Astrocyte (in vitro differentiated cells and primary cell): ENCODE results near the gene HYDIN. TPM values are rescaled to one million over a fixed set of nuclear protein-coding genes. Genes with fewer than 3 reads are reported as not detected.

Experiments
- DNase-seq: peaks from one replicate; pipeline ENCODE4 v3.0.0-alpha.2; 2010; ENCODE audit warnings: low read depth
- FAIRE-seq: peaks from 2 replicates; lab custom pipeline; 2011; peaks lifted over from hg19 to GRCh38; lab: Jason Lieb, UNC
- H2AFZ ChIP-seq: 2 replicates; pipeline ENCODE4 v1.6.0; 2012; ENCODE audit warnings: low read depth, low read length, inconsistent platforms
- H3K27ac ChIP-seq: 2 replicates; pipeline ENCODE4 v1.5.1; 2011; ENCODE audit warnings: low read depth, low read length, inconsistent platforms
- H3K27me3 ChIP-seq: 2 replicates; pipeline ENCODE4 v1.6.0; 2011; ENCODE audit warnings: low read length, inconsistent platforms; ENCODE audit not compliant: insufficient read depth
- H3K36me3 ChIP-seq: 2 replicates; pipeline ENCODE4 v1.5.1; 2011; ENCODE audit warnings: low read length, inconsistent platforms; ENCODE audit not compliant: insufficient read depth
- H3K4me1 ChIP-seq: 2 replicates; pipeline ENCODE4 v1.5.1; 2011; ENCODE audit warnings: low read length, inconsistent platforms; ENCODE audit not compliant: insufficient read depth
- H3K4me2 ChIP-seq: 2 replicates; pipeline ENCODE4 v1.6.0; 2012; ENCODE audit warnings: low read length, inconsistent platforms
- H3K4me3 ChIP-seq: 2 replicates; pipeline ENCODE4 v1.5.1; 2011; ENCODE audit warnings: low read depth, mild to moderate bottlenecking, low read length, inconsistent platforms; ENCODE audit not compliant: insufficient read depth
- H3K79me2 ChIP-seq: 2 replicates; pipeline ENCODE4 v1.6.0; 2012; ENCODE audit warnings: mild to moderate bottlenecking, low read length, inconsistent platforms; ENCODE audit not compliant: insufficient read depth
- H3K9ac ChIP-seq: 2 replicates; pipeline ENCODE4 v1.6.0; 2012; ENCODE audit warnings: mild to moderate bottlenecking, low read length, inconsistent platforms
- H3K9me3 ChIP-seq: 2 replicates; pipeline ENCODE4 v1.5.1; 2012; ENCODE audit warnings: low read depth, mild to moderate bottlenecking, low read length, inconsistent platforms; ENCODE audit not compliant: insufficient read depth
- H4K20me1 ChIP-seq: 2 replicates; pipeline ENCODE4 v1.6.0; 2012; ENCODE audit warnings: low read length, inconsistent platforms; ENCODE audit not compliant: insufficient read depth
- H3K27ac Mint-ChIP-seq: one replicate; pipeline ENCODE4 v1.8.0; 2021; ENCODE audit warnings: mild to moderate bottlenecking, mixed read lengths; ENCODE audit not compliant: unreplicated experiment
- H3K27me3 Mint-ChIP-seq: one replicate; pipeline ENCODE4 v1.8.0; 2021; ENCODE audit warnings: low read depth, mixed read lengths; ENCODE audit not compliant: unreplicated experiment
- H3K36me3 Mint-ChIP-seq: one replicate; pipeline ENCODE4 v1.8.0; 2021; ENCODE audit warnings: low read depth, mixed read lengths; ENCODE audit not compliant: unreplicated experiment
- H3K4me1 Mint-ChIP-seq: one replicate; pipeline ENCODE4 v1.8.0; 2021; ENCODE audit warnings: low read depth, mixed read lengths; ENCODE audit not compliant: unreplicated experiment
- H3K4me3 Mint-ChIP-seq: one replicate; pipeline ENCODE4 v1.8.0; 2021; ENCODE audit warnings: mild to moderate bottlenecking, moderate library complexity, mixed read lengths; ENCODE audit not compliant: unreplicated experiment
- H3K9me3 Mint-ChIP-seq: one replicate; pipeline ENCODE4 v1.8.0; 2021; ENCODE audit warnings: mild to moderate bottlenecking, mixed read lengths; ENCODE audit not compliant: unreplicated experiment
- CTCF ChIP-seq: IDR thresholded peaks from 2 replicates; pipeline ENCODE4 v1.5.1; 2011; ENCODE audit warnings: low read depth, mild to moderate bottlenecking, inconsistent platforms, low read length, moderate library complexity; ENCODE audit not compliant: insufficient read depth
- EZH2 ChIP-seq: IDR thresholded peaks from 2 replicates; pipeline ENCODE4 v1.6.1; 2012; ENCODE audit warnings: mild to moderate bottlenecking, low read length, inconsistent platforms; ENCODE audit not compliant: insufficient read depth
- total RNA-seq: library from RNA; stranded (reverse); gene quantifications from 2 replicates; pipeline ENCODE4 v1.2.1, GENCODE V29; 2021

The HYDIN gene
- total RNA-seq, 1 donor from 2014 or later = 1.4 TPM

GRCh38 chr16:70789595-70790447, 440.7 kb downstream of the HYDIN start:
- Mint-ChIP-seq H3K27me3 (no peaks in the 10 kb centered on the region), H3K4me3 (no peak overlapping the region), H3K36me3 (peaks cover 10% of the 10 kb centered on the region), H3K9me3 (peaks cover 1% of the 10 kb centered on the region), H3K27ac (no peak overlapping the region), H3K4me1 (peaks cover 16% of the 10 kb centered on the region)
- H3K4me2 ChIP-seq = no peak overlapping the region
- FAIRE-seq = no peak
- TF ChIP-seq EZH2 (no peak), CTCF (no peak)
- DNase-seq = no peak
- no peaks in the 10 kb centered on the region for H3K4me1 ChIP-seq
- no peak overlapping the region for H3K27ac ChIP-seq
- peaks cover 4% of the 10 kb centered on the region for H3K36me3 ChIP-seq
- no peaks in the 10 kb centered on the region for H3K9me3 ChIP-seq
- H3K79me2 ChIP-seq = peaks cover 66% of the 10 kb centered on the region
- peaks cover 84% of the 10 kb centered on the region for H4K20me1 ChIP-seq
- no peak overlapping the region for H3K9ac ChIP-seq
- H3K27me3 ChIP-seq = no peaks in the 10 kb centered on the region
- no peak overlapping the region for H2AFZ ChIP-seq
- no peak overlapping the region for H3K4me3 ChIP-seq

GRCh38 chr16:70788668-70789594, 441.6 kb downstream of the HYDIN start:
- no peaks in the 10 kb centered on the region for H3K27me3 Mint-ChIP-seq
- H2AFZ ChIP-seq = no peak overlapping the region
- no peak overlapping the region for H3K27ac ChIP-seq
- H3K4me1 ChIP-seq = no peaks in the 10 kb centered on the region
- peaks cover 13% of the 10 kb centered on the region for H3K36me3 Mint-ChIP-seq
- FAIRE-seq (no peak), DNase-seq (no peak)
- H3K9me3 Mint-ChIP-seq = peaks cover 1% of the 10 kb centered on the region
- H3K79me2 ChIP-seq = peaks cover 57% of the 10 kb centered on the region
- peaks cover 81% of the 10 kb centered on the region for H4K20me1 ChIP-seq
- TF ChIP-seq CTCF (no peak), EZH2 (no peak)
- H3K4me2 ChIP-seq = no peak overlapping the region
- H3K27me3 ChIP-seq = no peaks in the 10 kb centered on the region
- H3K36me3 ChIP-seq = peaks cover 5% of the 10 kb centered on the region
- no peaks in the 10 kb centered on the region for H3K9me3 ChIP-seq
- H3K9ac ChIP-seq = peak overlapping the region; percentile 3
- H3K4me3 ChIP-seq = no peak overlapping the region
- no peak overlapping the region for H3K4me3 Mint-ChIP-seq
- H3K27ac Mint-ChIP-seq = no peak overlapping the region
- H3K4me1 Mint-ChIP-seq = peaks cover 16% of the 10 kb centered on the region
